Fibroblast of mammary gland (primary cell): ENCODE data around the gene CELSR2.

ENCODE experiments used
- DNase-seq: peaks from one replicate; pipeline ENCODE4 v3.0.0-alpha.2; 2010; ENCODE audit warnings: low read depth
- H3K4me3 ChIP-seq: 2 replicates; pipeline ENCODE4 v1.5.1; 2011; ENCODE audit warnings: low read depth, mild to moderate bottlenecking, low read length, moderate library complexity; ENCODE audit not compliant: control insufficient read depth
- CTCF ChIP-seq: conservative IDR thresholded peaks from 2 replicates; pipeline ENCODE4 v1.5.1; 2011; ENCODE audit warnings: low read depth, low read length, inconsistent platforms; ENCODE audit not compliant: control insufficient read depth, insufficient read depth

Gene CELSR2

GRCh38 chr1:109290137-109290536, 40.8 kb downstream of the CELSR2 start:
- no peak for DNase-seq
- TF ChIP-seq CTCF: no peak
- no peak overlapping the region for H3K4me3 ChIP-seq

GRCh38 chr1:109290998-109291397, 41.7 kb downstream of the CELSR2 start:
- TF ChIP-seq CTCF: no peak
- no peak overlapping the region for H3K4me3 ChIP-seq
- DNase-seq: no peak

- no peak for TF ChIP-seq CTCF
- H3K4me3 ChIP-seq: no peak overlapping the region
- DNase-seq: no peak
These were observed 43.0 kb downstream of the CELSR2 start for GRCh38 chr1:109292364-109292763.

GRCh38 chr1:109293026-109293425, 43.7 kb downstream of the CELSR2 start:
- TF ChIP-seq CTCF: no peak
- H3K4me3 ChIP-seq: no peak overlapping the region
- DNase-seq: no peak

- DNase-seq: no peak
- no peak overlapping the region for H3K4me3 ChIP-seq
- no peak for TF ChIP-seq CTCF
These were observed 45.1 kb downstream of the CELSR2 start for GRCh38 chr1:109294481-109294880.

- no peak for TF ChIP-seq CTCF
- no peak for DNase-seq
- no peak overlapping the region for H3K4me3 ChIP-seq
These were observed 46.5 kb downstream of the CELSR2 start for GRCh38 chr1:109295712-109296415.

- no peak for TF ChIP-seq CTCF
- H3K4me3 ChIP-seq: no peak overlapping the region
- no peak for DNase-seq
These were observed 47.4 kb downstream of the CELSR2 start for GRCh38 chr1:109296782-109297181.
